Fibroblast of skin of right quadriceps (primary cell): ENCODE data around the gene SLC39A11.

Experiments
- DNase-seq: peaks from one replicate; pipeline ENCODE4 v3.0.0-alpha.2; 2013

Gene SLC39A11

DNA sequence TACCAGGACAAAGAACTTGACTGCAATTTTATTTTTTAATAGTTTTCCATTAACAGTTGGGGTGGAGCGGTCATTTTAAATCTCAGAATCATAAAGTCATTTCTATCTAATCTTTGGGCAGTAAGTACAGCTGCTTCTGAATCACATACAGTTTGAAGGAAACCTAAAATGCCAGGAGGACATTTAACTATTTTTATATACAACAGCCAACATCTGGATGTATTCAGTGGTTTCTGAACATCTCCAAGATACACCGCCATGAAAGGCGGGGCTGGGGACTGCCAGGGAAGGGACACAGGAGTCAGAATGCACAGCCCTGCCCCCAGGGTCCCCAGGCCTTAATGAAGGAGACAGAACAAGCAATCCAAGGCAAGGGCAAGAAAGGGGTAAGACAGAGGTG is 392.3 kb downstream of the SLC39A11 start:
- DNase-seq, result no peak

DNA sequence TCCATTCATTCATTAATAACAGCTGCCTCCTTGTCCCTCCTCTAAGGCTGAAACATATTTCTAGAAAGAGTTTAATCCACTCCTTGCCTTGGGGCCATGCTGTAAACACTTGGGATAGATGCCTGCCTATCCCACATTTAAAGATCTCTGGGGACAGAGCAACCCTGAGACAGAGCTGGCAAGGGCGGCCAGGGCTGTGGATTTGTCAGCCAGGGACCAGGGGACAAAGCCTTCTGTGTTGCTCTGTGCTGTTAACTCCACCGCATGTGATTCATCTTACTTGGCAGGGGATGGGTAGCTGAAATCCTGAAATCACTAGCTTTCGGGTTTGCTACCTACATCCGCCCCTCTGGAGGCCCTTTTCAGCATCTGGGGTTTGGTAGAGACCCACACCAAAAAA is 392.9 kb downstream of the SLC39A11 start:
- DNase-seq, result peak; percentile 64

DNA sequence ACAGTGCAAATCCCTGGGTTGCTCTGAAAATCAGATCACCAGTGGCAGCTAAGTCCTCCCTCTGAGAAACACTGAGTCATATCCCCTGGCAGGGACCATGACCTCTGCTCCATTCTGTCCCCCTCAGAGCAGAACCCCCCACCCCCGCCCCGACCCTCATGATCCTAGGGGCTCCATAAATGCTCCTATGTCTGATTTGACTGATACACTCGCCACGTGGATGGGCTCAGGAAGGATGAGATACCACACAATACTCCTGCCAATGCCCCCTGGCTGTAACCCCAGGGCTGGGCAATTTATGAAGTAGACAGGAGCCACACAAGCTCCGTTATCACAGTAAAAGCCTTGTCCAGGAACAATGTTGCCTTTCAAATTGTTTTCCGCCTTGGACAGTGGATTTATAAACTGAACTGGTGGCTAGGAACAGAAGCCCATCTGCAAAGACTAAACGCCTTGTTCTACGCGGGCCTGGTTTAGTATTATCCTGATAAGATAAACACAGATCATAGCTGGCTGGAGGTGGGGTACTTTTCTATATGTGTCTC is 394.8 kb downstream of the SLC39A11 start:
- DNase-seq, result no peak

DNA sequence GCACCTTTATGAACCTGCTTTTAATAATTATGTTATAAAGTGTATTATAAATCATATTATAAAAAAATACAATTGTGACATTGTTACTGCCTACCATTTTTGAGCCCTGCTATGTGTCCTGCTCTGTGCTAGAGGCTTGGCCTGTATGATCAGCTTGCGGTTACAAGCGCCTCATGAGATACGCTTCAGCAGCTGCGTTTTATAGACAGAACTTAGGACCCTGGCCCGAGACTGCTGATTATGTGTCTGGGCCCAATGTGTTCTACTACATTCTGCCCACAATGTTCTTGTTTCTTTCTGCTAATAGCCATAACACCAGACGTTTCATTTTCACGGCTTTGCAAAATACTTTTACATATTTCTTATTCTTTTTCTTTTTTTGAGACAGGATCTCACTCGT is 395.8 kb downstream of the SLC39A11 start:
- no peak for DNase-seq

DNA sequence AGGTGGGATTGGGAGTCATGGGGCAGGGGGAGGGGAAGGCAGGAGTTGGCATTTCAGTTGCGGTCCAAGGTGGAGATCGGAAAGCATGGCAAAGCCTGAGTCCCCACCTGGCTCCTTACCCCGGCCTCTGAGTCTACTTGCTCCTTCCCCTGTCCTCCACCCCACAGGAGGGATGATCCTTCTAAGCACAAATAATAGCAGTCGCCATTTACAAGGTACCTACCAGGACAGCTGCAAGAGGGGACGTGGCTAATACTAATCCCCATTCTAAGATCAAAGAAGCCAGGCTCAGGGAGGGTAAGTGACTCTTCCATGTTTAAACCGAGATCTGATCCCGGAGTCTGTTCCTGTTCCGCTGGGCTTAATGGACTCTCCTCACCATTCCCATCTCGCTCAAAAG is 396.3 kb downstream of the SLC39A11 start:
- no peak for DNase-seq

DNA sequence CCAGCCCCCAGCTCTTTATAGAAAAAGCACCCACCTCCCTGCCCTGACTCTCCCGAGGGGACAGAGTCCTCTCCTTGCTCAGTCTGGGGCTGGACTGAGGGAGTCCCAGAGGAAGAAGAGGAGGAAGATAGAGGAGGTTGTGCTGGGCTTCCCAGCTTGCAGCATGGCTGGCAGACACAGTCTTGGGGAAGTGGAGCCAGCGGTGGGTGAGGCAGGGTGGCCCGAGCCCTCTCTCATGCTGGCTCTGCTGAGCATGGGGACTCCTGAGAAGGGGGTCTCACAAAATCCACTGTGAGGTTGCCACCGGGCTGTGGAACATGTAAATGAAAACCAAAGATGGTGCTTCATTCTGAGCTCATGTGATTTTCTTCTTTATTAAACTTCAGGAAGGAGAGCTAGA is 398.5 kb downstream of the SLC39A11 start:
- DNase-seq, result no peak

DNA sequence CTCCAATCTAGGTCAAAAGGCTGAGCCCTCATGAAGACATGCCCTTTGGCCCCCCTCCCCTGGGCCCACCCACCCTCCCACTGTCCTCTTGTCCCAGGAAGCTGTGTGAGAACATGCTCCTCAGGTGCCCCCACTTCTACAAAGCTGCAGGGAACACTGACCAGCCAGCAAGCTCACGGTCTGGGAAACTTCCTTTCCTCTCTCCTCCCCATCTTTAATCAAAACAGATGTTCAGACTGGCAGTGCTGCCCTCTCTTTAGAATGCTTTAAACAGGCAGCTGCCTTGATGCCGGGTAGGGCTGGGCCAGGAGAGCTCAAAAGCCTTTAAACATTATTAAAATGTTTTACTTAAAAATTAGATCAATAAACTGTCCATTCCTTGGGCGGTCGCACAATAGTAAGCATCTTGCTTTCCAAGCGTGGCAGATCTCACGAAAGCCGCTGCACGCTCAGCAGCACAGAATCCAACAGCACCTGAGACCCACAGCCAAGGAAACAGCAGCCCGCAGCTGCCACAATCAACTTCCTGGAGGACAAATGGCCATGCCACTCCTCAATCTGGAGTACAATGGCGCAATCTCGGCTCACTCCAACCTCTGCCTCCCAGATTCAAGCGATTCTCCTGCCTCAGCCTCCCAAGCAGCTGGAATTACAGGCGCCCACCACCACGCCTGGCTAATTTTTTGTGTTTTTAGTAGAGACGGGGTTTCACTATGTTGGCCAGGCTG is 399.2 kb downstream of the SLC39A11 start:
- no peak for DNase-seq

DNA sequence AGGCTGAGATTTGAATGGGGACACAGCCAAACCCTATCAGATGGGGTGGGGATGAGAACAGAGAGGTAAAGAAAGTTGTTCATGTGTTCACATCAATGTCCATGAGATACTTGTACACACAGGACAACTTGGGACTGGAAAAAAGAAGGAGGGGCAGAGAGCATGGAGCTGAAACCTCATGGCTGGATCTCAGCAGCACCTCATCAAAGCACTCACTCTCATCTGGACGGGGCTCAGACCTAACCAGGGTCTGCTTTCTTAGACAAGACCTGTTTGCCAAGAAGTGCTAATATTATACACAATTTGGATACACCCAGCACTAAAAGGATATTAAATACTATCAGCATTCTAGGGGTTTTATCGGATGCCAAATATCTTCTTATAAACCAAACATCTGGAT is 399.8 kb downstream of the SLC39A11 start:
- DNase-seq, result no peak

DNA sequence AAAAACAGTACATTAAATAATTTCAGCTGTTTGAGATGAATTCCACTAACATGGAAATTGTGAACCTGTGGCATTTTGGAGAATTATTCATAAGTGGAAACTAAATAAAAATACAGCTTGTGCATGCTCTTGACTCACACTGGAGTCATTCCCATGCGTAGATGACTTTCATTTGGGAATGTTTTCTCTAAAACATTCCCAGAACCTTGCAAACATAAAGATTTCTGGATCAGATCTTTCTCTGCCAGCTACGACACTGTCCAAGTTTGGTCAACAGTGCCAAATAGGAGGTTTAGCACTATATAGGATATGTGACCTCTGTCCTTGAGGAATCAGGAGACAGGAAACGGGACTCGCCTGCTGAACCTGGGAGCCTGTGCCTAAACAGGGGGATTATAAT is 400.9 kb downstream of the SLC39A11 start:
- peak; percentile 86 for DNase-seq

DNA sequence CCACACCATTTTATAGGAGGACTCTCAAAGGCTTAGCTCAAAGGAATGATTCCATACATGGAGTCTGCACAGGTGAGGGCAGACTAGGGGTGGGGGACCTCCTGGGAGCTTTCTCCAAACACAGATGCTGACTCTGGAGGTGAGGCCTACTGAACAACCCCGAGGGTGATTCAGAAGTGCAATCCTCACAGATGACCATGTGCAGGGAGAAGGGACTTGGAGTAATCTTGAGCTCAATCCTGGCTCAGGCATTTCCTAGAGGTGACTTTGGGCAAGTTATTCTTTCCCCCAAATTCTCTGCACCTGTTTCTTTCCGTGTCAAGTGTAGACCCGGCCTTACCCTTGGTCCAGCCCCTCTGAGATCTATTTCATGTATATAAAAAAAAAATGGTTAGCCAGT is 401.5 kb downstream of the SLC39A11 start:
- no peak for DNase-seq

DNA sequence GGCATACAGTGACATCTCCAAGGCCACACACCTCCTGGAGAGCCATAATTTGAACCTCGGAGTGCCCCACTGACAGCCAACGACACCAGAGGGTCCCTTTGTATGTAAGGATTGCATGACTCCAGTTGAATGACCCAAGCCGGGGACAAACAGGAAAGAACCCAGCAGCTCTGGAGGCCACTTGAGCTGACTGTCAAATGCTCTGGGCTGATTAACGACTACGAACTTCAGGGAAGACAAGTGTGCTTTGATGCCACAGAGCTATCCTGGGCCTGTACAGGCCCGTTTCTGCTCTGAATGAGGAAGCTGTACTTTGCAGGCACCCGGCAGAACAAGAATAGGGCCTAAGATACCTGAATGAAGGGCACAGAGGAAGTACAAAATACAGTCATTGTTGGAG is 404.6 kb downstream of the SLC39A11 start:
- no peak for DNase-seq

DNA sequence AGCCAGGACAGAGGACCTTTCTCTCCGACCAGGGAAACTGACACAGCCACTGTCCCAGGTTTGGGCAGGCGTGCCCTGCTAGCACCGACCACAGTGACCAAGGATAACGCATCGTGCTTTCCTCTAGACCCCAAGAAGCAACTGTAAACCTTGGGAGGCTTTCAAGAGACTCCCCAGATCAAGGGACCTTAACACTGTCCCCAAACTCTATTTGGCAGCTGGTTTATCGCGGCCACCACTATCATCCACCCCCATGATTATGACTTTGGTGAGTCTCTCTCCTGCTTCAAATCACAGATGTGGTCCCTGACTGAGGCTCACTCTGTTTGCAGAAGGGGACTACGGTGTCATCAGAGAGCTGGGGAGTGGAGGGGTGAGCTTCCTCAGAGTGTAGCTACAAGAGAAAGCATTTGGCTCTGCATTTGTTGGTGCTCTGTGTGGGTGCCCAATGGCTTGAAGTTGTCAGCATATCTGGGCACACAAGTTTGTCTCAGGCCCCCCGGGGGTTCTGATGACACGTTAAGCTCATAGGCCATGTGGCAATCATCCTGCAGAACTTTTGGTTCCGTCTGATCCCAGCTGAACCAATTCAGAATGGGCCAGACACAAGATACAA is 408.0 kb downstream of the SLC39A11 start:
- no peak for DNase-seq

DNA sequence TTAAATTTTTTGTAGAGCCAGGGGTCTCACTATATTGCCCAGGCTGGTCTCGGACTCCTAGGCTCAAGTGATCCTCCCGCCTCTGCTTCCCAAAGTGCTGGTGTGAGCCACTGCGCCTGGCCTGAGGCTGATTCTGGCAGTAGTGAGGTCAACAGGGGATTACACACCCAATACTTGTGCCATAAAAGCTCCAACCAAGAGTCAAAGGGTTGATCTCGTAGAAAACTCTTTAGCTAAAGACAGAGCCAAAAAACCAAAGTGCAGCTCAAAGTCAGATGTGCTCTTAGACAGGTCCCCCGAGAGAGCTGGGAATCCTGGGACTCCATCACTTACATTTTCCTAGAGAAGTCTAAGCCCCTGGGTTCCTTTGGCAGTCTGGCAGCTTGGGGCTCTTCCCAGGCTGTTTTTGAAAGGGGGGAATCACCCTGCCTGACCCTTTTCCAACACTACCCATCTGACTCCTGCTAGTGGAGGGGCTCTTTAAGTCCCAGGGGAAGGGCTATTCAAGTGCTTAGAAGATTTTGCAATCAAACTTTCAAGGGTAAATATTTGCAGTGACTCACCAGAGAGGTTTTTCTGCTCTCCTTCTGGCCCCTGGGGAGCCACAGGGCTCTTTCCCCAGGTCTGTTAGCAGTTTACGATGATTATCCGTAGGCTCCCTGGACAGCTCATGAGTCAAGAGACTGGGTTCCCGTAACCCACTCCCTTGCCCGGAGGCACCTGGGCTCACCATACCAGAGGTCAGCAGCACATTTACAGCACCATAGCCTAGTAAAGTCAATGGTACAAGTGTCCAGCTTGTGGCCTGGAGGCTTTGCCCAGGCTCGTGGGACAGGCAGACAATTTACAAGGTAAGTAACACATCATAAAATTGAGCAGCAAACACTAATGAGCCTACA is 408.7 kb downstream of the SLC39A11 start:
- DNase-seq, result peak; percentile 97

DNA sequence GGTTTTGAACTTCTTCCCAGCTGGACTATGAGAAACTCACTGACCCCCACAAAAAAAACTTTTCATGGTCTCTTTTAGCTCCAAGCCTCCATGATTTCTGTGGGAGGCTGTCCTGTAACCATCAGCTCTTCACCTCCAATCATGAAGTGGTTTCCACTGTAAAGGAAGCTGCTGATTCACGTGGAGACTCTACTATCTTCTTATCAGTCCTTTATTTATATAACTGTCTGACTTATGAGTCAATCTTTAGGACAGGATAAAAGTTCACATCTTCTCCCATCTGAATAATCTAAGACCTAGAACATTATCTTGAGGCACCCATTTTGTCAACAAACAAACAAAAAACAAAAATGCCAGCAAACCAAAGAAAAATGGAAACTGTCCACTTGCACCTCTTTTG is 409.9 kb downstream of the SLC39A11 start:
- peak; percentile 28 for DNase-seq

DNA sequence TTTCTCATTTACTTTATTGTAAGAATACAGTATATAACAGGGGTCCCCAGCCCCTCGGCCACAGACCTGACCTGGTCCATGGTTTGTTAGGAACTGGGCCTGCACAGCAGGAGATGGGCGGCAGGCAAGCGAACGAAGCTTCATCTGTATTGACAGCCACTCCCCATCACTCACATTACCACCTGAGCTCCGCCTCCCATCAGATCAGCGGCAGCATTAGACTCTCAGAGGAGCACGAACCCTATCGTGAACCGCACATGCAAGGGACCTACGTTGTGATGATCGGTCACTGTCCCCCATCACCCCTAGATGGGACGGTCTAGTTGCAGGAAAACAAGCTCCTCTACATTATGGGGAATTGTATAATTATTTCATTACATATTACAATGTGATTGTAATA is 410.6 kb downstream of the SLC39A11 start:
- DNase-seq, result no peak

DNA sequence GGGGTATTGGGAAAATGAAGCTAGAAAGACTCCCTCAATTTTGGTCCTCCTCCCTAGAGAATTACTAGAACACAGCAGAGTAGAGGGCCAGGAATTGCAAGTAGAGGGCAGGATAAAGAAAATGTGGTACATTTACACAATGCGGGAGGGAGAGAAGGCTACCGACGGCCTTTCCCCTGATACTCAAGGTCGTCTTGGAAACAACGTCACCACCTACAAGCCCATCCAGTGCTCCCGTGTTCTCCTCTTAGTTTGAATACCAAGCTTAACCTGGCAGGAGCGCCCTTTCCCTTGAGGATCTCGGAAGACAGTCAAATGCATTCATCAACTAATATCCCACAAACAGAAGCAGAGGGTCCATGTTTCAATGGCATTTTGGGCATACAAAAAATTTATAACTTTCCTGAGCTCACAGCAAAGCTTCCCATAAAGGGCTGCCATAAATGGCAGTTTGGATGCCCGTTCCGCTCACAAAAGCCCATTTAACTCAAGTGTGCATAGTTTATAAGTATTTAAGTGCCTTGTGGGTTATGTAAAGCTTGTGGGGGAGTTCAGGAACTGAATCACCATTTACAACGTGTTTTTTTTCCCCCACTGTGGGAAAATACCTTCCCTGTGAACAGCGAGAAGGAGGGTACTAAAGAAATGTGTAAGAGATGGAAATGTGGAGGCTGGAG is 414.6 kb downstream of the SLC39A11 start:
- peak; percentile 86 for DNase-seq

DNA sequence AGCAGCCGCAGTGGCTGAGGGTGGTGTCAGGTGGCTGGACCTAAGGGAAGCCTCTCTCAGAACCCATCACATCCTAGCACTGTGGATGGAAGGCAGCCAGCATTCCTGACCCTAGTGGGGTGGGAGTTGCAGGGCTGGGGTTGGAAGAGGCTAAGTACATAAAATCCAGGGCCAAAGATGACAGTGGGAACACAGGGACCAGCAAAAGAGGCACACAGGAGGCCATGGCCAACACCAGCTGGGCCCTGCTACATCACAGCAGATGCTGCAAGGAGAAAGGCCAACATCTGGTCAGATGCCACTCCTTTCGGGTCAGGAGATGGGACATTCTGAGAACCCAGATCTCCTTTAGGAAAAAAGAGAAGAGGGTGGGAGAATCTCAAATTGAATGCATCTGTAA is 415.4 kb downstream of the SLC39A11 start:
- no peak for DNase-seq

DNA sequence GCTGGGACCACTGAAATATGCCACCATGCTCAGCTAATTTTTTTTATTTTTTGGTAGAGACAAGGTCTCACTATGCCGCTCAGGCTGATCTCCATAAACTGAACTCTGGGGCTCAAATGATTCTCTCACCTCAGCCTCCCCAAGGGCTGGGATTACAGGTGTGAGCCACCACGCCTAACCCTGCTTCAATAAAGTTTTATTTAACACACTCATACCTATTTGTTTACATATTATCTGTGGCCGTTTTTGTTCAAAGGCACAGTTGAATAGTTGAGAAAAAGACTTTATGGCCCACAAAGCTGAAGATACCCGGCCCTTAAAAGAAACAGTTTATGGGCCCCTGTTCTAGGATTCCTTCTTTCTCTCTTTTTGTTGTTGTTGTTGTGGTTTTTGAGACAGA is 419.8 kb downstream of the SLC39A11 start:
- no peak for DNase-seq

DNA sequence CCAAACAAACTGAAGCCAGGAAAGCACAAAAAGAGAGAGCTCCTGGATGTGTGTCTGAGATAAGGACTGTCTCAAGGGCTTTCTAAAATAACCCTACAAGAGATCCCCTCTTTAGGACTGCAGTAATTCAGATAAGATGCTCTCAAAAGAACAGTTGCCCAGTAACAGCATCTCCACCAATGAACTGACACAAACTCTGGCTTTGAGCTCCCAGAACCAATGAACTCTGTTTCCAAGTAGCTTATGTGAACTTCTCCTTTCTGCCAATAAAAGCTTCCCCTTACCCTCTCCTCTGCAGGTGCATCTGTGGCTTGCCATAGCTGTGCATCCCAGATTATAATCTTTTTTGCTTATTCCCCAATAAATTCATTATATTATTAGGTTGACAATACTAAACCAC is 421.5 kb downstream of the SLC39A11 start:
- no peak for DNase-seq

DNA sequence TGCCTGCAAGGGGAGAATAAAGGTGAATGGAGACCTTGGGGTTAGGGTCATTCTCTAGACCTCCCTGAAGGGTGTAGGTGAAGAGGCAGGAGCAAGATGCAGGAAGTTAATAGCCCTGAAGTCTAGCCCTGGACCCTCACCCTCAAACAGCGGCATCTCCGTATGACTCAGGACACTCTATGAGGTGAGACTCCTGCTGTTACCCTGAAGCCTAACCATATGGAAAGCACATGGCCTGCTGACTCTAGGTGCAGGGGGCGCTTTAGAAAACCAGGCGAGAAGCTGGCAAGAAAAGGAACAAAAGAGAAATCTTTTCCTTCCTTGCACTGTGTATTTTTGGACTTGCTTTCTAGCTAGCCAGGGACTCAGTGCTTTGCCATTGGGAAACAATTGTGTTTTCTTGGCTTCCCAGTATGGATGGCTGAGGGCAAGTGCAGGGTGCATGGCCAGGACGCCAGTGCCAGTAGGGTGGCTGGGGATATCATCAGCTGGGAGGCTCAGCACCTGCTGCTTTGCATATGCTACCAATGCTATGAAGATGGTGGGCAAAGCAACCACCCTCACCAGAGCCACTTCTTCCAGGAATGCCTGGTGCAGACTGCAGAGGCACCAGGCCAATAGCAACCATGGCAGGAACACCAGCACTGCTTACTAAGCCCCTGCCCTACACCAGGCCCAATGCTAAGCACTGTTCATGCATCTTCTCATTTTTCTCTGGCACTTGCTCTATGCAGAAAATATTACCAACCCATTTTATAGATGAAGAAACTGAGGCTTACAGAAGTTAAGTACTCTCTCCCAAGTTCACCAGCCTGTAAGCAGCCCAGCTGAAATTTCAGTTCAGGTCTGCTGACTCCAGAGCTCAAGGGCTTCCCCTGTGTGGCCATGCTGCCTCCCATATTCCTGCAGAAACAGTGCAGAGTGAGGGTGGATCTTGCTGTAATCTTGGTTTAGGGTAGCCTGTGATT is 425.1 kb downstream of the SLC39A11 start:
- DNase-seq, result peak; percentile 30
